Central memory CD8-positive, alpha-beta T cell (primary cell): ENCODE results near the gene KIAA0586.

ENCODE experiments used
- ATAC-seq: fragments of 150-1000 bp; cut with Tn5 transposase; replicated peaks from 2 replicates; pipeline ENCODE4 v1.10.0; 2022; ENCODE audit warnings: mild to moderate bottlenecking, moderate FRiP score, moderate number of reproducible peaks; ENCODE audit not compliant: poor library complexity, severe bottlenecking; ENCODE audit errors: extremely low read depth
- DNase-seq, 2 donors: peaks; one replicate each; pipeline ENCODE4 v3.0.0; 2021; ENCODE audit warnings: low spot score in 2 of 2
- H3K27ac Mint-ChIP-seq: one replicate; pipeline ENCODE4 v1.8.0; 2022; ENCODE audit warnings: low read depth, mild to moderate bottlenecking, moderate library complexity, mixed read lengths
- H3K27me3 Mint-ChIP-seq: one replicate; pipeline ENCODE4 v1.8.0; 2022; ENCODE audit warnings: mixed read lengths
- H3K36me3 Mint-ChIP-seq: one replicate; pipeline ENCODE4 v1.8.0; 2022; ENCODE audit warnings: mild to moderate bottlenecking, moderate library complexity, mixed read lengths; ENCODE audit not compliant: insufficient read depth
- H3K4me1 Mint-ChIP-seq: one replicate; pipeline ENCODE4 v1.8.0; 2022; ENCODE audit warnings: mixed read lengths
- H3K4me3 Mint-ChIP-seq: one replicate; pipeline ENCODE4 v1.8.0; 2022; ENCODE audit warnings: mild to moderate bottlenecking, moderate library complexity, mixed read lengths
- H3K9me3 Mint-ChIP-seq: one replicate; pipeline ENCODE4 v1.8.0; 2022; ENCODE audit warnings: mixed read lengths

The KIAA0586 gene

DNA sequence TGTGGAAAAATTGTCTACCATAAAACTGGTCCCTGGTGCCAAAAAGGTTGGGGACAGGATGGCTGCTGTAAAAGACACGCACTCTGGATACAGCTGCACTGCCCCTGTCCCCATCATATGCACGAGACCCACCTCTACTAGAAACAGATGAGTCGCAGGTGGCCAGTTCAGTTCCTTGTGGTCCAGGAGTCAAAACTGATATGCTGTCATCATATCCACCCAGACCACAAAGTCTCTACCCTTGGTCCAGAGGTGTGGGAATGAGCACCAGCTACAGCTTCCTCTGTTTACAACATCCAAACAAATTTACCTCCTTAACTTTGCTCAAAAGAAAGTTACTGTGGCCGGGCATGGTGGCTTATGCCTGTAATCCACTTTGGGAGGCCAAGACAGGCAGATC lies 166.5 kb downstream of the KIAA0586 start:
- H3K27me3 Mint-ChIP-seq: peaks cover 32% of the 10 kb centered on the region
- no peak for ATAC-seq
- H3K4me3 Mint-ChIP-seq: no peak overlapping the region
- H3K36me3 Mint-ChIP-seq: peaks cover 2% of the 10 kb centered on the region
- no peaks in the 10 kb centered on the region for H3K4me1 Mint-ChIP-seq
- H3K27ac Mint-ChIP-seq: no peak overlapping the region
- DNase-seq: no peak
- H3K9me3 Mint-ChIP-seq: no peaks in the 10 kb centered on the region

DNA sequence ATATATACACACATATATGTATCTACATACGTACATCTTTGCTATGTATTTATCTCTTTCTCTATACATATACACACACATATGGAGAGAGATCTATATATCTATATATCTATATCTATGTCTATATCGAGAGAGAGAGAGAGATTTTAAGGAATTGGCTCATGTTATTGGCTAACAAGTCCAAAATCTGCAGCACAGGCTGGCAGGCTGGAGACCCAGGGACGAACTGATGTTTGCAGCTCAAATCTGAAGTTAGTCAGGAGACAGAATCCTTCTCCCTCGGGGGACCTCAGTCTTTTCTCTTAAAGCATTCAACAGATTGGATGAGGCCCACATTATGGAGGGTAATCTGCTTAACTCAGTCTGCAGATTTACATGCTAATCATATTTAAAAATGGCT lies 169.5 kb downstream of the KIAA0586 start:
- Mint-ChIP-seq H3K4me1 (no peaks in the 10 kb centered on the region), H3K9me3 (no peaks in the 10 kb centered on the region), H3K27ac (no peak overlapping the region), H3K36me3 (no peaks in the 10 kb centered on the region), H3K27me3 (peaks cover under 1% of the 10 kb centered on the region), H3K4me3 (no peak overlapping the region)
- DNase-seq (no peak), ATAC-seq (no peak)

DNA sequence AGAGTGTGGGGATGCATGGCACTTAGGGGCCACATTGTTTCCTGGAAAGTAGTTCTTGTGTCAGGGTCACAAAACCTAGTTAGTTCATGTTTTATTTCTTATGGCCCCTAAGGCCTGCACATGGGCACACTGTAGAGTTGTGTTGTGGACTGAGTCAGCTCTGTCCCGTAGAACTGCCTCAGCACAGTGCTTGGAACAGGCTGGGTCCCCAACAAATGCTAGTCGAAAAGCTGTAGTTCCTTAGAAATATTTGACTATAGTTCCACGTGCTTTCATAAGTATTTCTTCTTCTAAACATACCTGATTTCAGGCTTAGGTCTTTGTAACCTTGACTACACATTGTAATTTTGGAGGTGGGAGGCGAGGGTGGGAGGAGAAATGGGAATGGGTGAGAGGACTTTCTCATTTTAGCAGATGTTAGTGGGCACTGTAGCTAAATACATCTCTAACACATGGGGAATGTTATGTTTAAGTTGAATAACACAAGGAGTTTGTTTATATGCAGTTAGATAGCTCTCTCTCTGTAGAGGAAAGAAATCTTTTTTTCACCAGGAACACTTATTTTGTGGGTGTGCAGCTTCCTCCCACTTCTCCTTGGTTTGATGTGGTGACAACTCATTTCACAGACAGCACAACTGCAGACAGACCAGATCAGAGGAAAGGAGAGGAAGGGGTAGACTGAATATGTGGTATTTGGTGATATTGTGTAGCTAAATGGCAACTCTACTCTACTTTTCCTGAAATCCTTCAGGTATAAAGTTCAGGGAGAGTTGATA lies 170.7 kb downstream of the KIAA0586 start:
- no peak for ATAC-seq
- no peak overlapping the region for H3K4me3 Mint-ChIP-seq
- H3K4me1 Mint-ChIP-seq: no peaks in the 10 kb centered on the region

DNA sequence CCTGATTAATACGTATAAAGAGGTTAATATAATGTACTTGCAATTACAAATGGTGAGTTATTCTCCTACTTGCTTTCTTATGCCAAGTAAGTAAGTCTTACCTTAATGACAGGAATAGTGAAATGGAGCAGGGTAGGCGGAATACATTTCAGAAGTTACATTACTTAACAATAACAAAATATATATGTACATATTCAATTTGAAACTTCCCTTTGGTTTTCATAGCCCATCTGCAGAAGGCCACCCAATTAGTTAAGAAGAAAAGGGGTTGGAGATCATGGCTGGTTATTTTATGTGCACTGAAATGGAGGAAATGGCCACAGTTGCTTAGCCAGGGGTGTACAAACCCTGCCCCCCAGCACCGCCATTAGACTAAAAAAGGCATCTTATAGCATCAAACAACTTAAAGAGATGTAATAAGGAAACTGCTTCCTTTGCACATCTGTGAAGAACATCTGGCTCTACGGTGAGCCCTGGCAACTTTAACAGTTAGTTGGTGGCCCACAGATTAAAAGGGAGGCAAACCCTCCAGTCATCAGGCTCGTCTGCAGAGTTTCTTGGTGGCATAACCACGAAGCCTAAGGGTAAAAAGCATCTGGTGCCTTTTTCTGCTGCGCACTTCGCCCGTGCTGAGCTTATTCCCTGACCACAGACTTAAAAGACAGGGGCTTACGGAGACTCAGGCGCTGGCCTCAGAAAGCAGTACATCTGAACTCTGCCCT lies 171.4 kb downstream of the KIAA0586 start:
- Mint-ChIP-seq H3K36me3 (no peaks in the 10 kb centered on the region), H3K27me3 (no peaks in the 10 kb centered on the region), H3K9me3 (no peaks in the 10 kb centered on the region), H3K27ac (no peak overlapping the region), H3K4me1 (no peaks in the 10 kb centered on the region), H3K4me3 (no peak overlapping the region)
- ATAC-seq: no peak
- no peak for DNase-seq

More for the DNA sequence above, 170.7 kb downstream of the KIAA0586 start:
- Mint-ChIP-seq H3K27ac (no peak overlapping the region), H3K9me3 (no peaks in the 10 kb centered on the region), H3K27me3 (no peaks in the 10 kb centered on the region), H3K36me3 (no peaks in the 10 kb centered on the region)
- no peak for DNase-seq

DNA sequence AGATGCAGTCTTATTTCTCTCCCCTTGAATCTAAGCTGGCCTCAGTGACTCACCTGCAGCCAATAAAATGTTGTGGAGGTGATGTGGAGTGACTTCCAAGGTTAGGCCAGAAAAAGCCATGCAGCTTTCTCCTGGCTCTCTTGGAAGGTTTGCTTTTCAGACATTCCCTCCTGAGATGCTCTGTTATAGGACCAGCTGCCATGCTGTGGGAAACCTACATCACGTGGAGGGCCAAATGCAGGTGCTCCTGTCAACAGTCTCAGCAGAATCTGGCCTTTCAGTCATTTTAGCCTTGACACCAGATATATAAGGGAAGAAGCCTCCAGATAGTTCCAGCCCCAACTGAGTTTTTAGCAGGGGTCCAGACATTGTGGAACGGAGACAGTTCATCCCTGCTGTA lies 172.2 kb downstream of the KIAA0586 start:
- ATAC-seq (no peak), DNase-seq (no peak)
- Mint-ChIP-seq H3K27ac (no peak overlapping the region), H3K4me1 (no peaks in the 10 kb centered on the region), H3K27me3 (no peaks in the 10 kb centered on the region), H3K4me3 (no peak overlapping the region), H3K9me3 (no peaks in the 10 kb centered on the region), H3K36me3 (no peaks in the 10 kb centered on the region)
